ENCODE data around the gene LRRC27.

The LRRC27 gene

DNA sequence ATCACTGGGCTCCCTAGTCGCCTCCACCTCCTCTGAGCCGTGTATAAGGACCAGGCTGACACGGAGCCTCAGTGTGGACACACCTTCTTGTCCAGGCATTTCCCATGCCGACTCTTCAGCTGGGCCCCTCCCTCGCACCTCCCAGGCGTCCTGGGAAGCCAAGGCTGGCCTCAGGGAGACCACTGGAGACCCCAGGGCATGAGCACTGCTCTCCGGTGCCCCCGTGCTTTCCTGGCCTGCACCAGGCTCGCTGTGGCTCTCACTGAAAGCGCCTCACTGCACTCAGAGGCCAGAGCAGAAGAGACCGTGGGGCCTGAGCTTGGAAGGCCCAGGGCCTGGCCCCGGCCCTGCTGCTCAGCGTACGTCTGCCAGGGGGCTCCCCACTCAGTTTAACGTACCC is 31.4 kb downstream of the LRRC27 start:
- TF ChIP-seq, protein P1, sequence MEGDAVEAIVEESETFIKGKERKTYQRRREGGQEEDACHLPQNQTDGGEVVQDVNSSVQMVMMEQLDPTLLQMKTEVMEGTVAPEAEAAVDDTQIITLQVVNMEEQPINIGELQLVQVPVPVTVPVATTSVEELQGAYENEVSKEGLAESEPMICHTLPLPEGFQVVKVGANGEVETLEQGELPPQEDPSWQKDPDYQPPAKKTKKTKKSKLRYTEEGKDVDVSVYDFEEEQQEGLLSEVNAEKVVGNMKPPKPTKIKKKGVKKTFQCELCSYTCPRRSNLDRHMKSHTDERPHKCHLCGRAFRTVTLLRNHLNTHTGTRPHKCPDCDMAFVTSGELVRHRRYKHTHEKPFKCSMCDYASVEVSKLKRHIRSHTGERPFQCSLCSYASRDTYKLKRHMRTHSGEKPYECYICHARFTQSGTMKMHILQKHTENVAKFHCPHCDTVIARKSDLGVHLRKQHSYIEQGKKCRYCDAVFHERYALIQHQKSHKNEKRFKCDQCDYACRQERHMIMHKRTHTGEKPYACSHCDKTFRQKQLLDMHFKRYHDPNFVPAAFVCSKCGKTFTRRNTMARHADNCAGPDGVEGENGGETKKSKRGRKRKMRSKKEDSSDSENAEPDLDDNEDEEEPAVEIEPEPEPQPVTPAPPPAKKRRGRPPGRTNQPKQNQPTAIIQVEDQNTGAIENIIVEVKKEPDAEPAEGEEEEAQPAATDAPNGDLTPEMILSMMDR (IDR thresholded peaks at IDR 0.05; ENCODE audit: low read length) = no peak
- no peak for TF ChIP-seq EZH2 (IDR thresholded peaks at IDR 0.05; ENCODE audit: borderline replicate concordance, low read length)
- Histone ChIP-seq H3F3A (ENCODE audit: insufficient read depth, low read length) (no peaks in the 10 kb centered on the region), H3K36me3 (ENCODE audit: insufficient read depth, low read length) (no peaks in the 10 kb centered on the region), H3K9ac (ENCODE audit: low read length) (no peak overlapping the region), H3K4me2 (ENCODE audit: low read length) (no peak overlapping the region), H3K4me3 (ENCODE audit: low read depth, low read length, poor library complexity, severe bottlenecking) (no peak overlapping the region), H3K4me1 (ENCODE audit: insufficient read depth, low read length, severe bottlenecking) (no peaks in the 10 kb centered on the region), H3K27ac (ENCODE audit: low read depth, low read length, poor library complexity, severe bottlenecking) (no peak overlapping the region), H2AFZ (ENCODE audit: low read length) (no peak overlapping the region), H3K27me3 (ENCODE audit: insufficient read depth, low read length) (no peaks in the 10 kb centered on the region), H4K20me1 (ENCODE audit: insufficient read depth, low read length) (no peaks in the 10 kb centered on the region), H3K9me3 (ENCODE audit: low read length) (no peaks in the 10 kb centered on the region), H3K79me2 (ENCODE audit: insufficient read depth, low read length) (no peaks in the 10 kb centered on the region), H3K9me2 (ENCODE audit: low read depth, low read length) (no peaks in the 10 kb centered on the region)

DNA sequence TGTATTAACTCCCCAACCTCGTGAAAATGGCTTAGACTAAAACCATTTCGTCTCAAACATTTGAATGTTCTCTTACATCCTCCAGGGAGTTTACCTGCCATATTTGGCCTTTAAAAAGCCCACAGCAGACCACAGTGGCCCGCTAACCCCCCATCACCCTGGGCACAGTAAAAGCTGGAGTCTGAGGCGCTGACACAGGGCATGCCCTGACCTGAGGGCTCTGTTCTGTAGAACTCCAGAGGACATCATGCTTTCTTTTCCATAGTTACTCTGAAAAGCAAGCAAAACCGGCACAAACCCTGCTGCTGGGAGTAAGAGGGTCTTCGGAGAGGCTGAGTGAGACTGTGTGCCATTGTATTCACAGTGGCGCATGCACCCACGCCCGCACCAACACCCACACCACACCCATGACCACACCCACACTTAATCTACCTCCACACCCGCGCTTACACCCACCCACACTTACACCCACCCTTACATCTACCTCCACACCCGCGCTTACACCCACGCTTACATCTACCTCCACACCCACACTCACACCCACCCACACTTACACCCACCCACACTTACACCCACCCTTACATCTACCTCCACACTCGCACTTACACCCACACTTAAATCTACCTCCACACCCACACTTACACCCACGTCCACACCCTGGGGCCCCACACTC is 32.1 kb downstream of the LRRC27 start:
- Histone ChIP-seq H3K4me2 (ENCODE audit: low read length) (no peak overlapping the region), H3K27me3 (ENCODE audit: insufficient read depth, low read length) (no peaks in the 10 kb centered on the region), H3K36me3 (ENCODE audit: insufficient read depth, low read length) (no peaks in the 10 kb centered on the region), H3K79me2 (ENCODE audit: insufficient read depth, low read length) (no peaks in the 10 kb centered on the region), H2AFZ (ENCODE audit: low read length) (no peak overlapping the region), H3K27ac (ENCODE audit: low read depth, low read length, poor library complexity, severe bottlenecking) (no peak overlapping the region), H3K4me1 (ENCODE audit: insufficient read depth, low read length, severe bottlenecking) (no peaks in the 10 kb centered on the region), H3K4me3 (ENCODE audit: low read depth, low read length, poor library complexity, severe bottlenecking) (no peak overlapping the region), H3K9me2 (ENCODE audit: low read depth, low read length) (no peaks in the 10 kb centered on the region), H3K9me3 (ENCODE audit: low read length) (no peaks in the 10 kb centered on the region), H3F3A (ENCODE audit: insufficient read depth, low read length) (no peaks in the 10 kb centered on the region), H4K20me1 (ENCODE audit: insufficient read depth, low read length) (no peaks in the 10 kb centered on the region), H3K9ac (ENCODE audit: low read length) (no peak overlapping the region)
- TF ChIP-seq EZH2 (IDR thresholded peaks at IDR 0.05; ENCODE audit: borderline replicate concordance, low read length) = no peak
- TF ChIP-seq, protein P1 (IDR thresholded peaks at IDR 0.05; ENCODE audit: low read length) = no peak

DNA sequence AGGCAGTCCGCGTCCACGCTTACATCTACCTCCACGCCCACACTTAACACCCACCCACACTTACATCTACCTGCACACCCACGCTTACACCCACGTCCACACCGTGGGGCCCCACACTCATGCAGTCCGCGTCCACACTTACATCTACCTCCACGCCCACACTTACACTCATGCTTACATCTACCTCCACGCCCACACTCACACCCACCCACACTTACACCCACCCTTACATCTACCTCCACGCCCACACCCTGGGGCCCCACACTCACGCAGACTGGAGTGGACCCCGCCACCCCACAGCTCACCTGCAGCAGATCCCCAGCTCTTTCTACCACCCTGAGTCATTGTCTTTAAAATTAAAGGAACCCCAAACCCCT is 32.6 kb downstream of the LRRC27 start:
- H3K4me1 ChIP-seq (ENCODE audit: insufficient read depth, low read length, severe bottlenecking) = no peaks in the 10 kb centered on the region
- H3K27me3 ChIP-seq (ENCODE audit: insufficient read depth, low read length) = no peaks in the 10 kb centered on the region
- H4K20me1 ChIP-seq (ENCODE audit: insufficient read depth, low read length) = no peaks in the 10 kb centered on the region
- H2AFZ ChIP-seq (ENCODE audit: low read length) = no peak overlapping the region
- H3K79me2 ChIP-seq (ENCODE audit: insufficient read depth, low read length) = no peaks in the 10 kb centered on the region
- no peak overlapping the region for H3K27ac ChIP-seq (ENCODE audit: low read depth, low read length, poor library complexity, severe bottlenecking)
- no peak overlapping the region for H3K9ac ChIP-seq (ENCODE audit: low read length)
- no peak overlapping the region for H3K4me2 ChIP-seq (ENCODE audit: low read length)
- no peak for TF ChIP-seq EZH2 (IDR thresholded peaks at IDR 0.05; ENCODE audit: borderline replicate concordance, low read length)
- TF ChIP-seq, protein P1 (IDR thresholded peaks at IDR 0.05; ENCODE audit: low read length) = no peak
- H3F3A ChIP-seq (ENCODE audit: insufficient read depth, low read length) = no peaks in the 10 kb centered on the region
- no peak overlapping the region for H3K4me3 ChIP-seq (ENCODE audit: low read depth, low read length, poor library complexity, severe bottlenecking)
- H3K9me3 ChIP-seq (ENCODE audit: low read length) = no peaks in the 10 kb centered on the region
- no peaks in the 10 kb centered on the region for H3K9me2 ChIP-seq (ENCODE audit: low read depth, low read length)
- no peaks in the 10 kb centered on the region for H3K36me3 ChIP-seq (ENCODE audit: insufficient read depth, low read length)

Data from OCI-LY1 (cell line).